GM19043 (cell line): ENCODE results near the gene ZC3H14.
A peak's percentile ranks its signal among the peaks of the same experiment; 100 is the strongest.

Experiments
- ATAC-seq: cut with Tn5 transposase; IDR thresholded peaks from one replicate; pipeline ENCODE4 v1.9.1; 2021; ENCODE audit warnings: low read depth; ENCODE audit not compliant: unreplicated experiment

Gene ZC3H14

GRCh38 chr14:88551980-88552431 is 10.8 kb upstream of the ZC3H14 start:
- no peak for ATAC-seq

- no peak for ATAC-seq
Observed at GRCh38 chr14:88552876-88553275, 10.0 kb upstream of the ZC3H14 start.

DNA sequence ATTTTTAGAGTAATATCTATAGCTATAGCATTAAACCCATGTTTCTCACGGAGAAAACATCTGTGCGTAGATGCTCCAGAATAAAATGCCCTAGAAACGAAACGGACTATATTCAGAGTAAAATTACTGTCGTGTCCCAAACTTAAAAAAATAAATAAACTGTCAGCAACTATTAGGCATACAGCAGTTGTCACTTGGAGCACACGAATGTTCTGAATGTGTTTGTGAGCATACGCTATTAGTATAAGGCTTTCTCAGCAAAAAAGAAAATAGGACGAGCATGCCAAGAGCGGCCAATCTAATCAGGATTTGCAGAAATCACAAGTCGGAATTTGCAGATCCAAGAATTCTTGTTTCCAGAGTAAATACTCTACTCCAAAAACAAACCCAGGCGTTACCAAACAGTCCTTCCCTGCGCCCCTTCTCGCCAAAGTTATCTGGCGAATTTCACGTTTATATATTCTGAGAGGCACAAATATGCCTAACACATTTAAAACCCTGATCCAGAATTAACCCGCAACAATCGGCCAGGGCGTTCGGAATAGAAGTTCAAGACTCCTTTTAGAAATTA is 8.9 kb upstream of the ZC3H14 start:
- no peak for ATAC-seq

- no peak for ATAC-seq
Observed at GRCh38 chr14:88554457-88555286, 8.2 kb upstream of the ZC3H14 start, which contains the start of gene PTPN21. PTPN21 (minus strand) TSS chr14:88555007; CDS start chr14:88550417, 4,590 bp downstream.

GRCh38 chr14:88556581-88556980 is 6.3 kb upstream of the ZC3H14 start:
- ATAC-seq: no peak

GRCh38 chr14:88559852-88560251 is 3.0 kb upstream of the ZC3H14 start:
- no peak for ATAC-seq

DNA sequence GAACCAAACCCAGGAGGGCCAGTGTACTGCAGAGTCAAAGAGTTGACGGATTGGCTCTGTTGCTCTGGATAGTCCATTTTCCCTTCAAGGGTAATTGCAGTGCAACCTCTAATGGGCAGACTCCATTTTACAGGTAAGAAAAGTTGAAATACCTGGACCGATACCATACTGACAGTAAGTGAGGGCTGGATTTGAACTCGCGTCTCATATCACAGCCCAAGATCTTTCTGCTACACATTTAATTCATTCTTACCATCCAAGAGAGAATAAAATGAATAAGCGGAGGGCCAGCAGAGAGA is 356 bp upstream of the ZC3H14 start:
- peak; percentile 8 for ATAC-seq

DNA sequence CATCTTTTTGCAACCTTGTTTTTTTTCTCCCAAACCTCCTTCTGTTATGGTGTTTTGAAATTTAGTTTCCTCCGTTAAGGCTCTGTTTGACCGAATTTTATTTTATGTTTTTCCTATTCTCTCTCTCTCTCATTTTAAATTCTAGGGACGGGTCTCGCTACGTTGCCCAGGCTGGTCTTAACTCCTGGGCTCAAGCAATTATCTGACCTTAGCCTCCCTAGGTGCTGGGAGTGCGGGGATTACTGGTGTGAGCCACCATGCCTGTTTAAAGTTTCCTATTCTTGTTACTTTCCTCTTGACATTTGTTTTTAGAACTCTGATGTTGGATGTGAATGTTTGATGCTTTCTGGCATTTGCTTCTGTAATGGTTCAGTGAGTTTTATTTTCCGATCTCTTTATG is 1.0 kb downstream of the ZC3H14 start:
- no peak for ATAC-seq

- no peak for ATAC-seq
Observed at GRCh38 chr14:88565427-88565826, 2.6 kb downstream of the ZC3H14 start.

- no peak for ATAC-seq
Observed at GRCh38 chr14:88568196-88568595, 5.4 kb downstream of the ZC3H14 start.

GRCh38 chr14:88572117-88572516 is 9.3 kb downstream of the ZC3H14 start:
- ATAC-seq: no peak

DNA sequence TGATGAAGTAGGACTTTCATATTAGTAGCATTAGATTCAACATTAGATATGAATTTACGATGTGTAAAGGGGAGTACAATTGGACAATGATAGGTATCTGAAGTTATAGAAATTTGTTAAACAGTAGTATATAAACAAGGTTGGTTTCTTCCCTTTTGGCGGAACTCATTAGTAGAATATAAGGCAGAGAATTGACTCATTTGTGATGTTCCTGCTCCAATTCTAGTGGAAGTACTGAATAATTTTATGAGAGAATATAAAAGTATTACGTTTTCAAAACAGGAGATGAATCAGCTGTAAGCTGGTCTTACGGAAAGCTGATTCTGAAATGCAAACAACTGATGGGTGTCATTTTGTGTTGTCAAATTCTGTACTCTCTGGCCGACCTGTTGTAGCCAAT is 13.4 kb downstream of the ZC3H14 start:
- ATAC-seq: no peak

DNA sequence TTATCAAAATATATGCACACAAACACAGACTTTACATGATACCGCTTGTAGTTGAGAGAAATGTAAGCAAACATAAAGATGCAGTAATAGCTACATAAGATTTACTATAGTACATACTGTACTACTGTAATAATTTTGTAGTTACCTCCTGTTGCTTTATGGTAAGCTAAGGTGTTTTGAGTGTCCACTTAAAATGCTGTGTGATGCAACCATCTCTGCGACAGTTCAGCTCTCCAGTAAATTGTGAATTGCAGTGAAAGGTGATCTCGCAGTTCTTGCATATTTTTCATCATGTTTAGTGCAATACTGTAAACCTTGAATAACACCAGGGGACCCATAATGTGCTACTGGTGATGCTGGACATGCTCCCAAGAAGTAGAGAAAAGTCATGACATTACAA is 21.6 kb downstream of the ZC3H14 start:
- no peak for ATAC-seq

GRCh38 chr14:88588081-88588480 is 25.2 kb downstream of the ZC3H14 start:
- ATAC-seq: no peak

DNA sequence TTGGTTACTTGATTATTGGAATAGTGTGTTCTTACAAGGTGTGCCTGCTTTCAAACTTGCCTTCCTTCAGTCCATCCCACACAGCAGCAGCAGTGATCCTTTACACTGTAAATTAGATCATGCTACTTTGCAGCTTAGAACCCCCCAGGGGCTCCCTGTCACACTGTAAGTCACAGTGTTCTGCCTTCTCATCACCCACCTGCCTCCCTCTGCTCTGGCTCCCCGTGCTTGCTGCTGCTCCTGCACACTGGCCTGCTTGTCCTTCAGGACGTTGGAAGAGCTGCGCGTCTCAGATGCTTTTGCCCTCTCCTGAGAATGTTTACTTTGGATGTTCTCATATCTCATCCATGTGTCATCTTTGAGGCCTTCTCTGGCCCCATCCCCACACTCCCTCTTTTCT is 27.3 kb downstream of the ZC3H14 start:
- no peak for ATAC-seq

DNA sequence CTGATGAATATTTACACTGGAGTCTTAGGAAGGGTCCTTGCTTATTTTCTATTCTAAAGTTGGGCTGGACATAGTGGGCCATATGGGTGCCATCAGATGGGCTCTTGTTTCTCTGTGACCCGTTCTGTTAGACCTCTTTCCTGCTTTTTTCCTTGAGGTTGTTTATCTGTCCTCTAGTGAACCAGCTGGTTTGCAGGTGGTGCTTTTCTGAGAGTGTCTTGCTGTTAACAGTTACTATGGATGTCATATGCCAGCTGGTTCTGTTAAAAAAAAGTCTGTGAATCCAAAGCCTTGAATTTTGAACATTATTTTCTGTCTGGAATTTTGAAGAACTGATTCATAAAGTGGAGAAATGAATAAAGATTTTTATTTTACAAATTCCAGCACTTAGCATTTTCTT is 29.2 kb downstream of the ZC3H14 start:
- ATAC-seq: no peak

- ATAC-seq: no peak
Observed at GRCh38 chr14:88597038-88597437, 34.2 kb downstream of the ZC3H14 start.

- ATAC-seq: no peak
Observed at GRCh38 chr14:88597601-88598000, 34.8 kb downstream of the ZC3H14 start.

DNA sequence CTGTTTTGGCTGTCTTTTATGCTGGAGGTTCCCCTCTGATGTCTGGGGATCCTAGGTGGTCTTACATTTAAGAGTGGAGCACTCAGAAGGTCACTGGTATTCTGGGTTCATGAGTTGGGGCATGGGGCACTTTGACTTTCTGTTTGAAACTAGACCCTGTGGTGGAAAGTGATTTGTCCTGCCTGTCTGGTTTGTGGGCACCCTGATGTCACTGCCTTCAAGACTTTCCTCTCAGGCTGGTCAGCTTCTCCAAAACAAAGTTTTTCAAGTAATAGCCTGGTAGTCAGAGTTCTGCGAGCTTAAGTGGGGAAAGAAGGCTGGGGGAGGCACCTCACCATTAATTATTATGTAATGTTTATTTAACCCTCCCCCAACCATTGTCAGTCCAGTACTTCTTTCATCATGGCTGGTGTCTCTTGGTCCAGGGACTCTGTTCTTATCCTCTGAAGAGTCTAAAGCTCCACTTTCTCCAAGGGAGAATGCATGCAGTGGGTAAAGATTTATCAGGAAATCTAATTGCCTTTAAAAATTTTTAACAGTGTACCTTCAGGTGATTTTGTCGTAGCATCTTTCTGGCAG is 35.3 kb downstream of the ZC3H14 start:
- no peak for ATAC-seq

GRCh38 chr14:88599326-88599725 is 36.5 kb downstream of the ZC3H14 start:
- ATAC-seq: peak; percentile 29

- peak; percentile 91 for ATAC-seq
Observed at GRCh38 chr14:88599761-88600439, 37.1 kb downstream of the ZC3H14 start.
